MCF 10A (cell line): Measurements from ENCODE around the gene RBBP7. TPM values are rescaled to one million over a fixed set of nuclear protein-coding genes. Genes with fewer than 3 reads are reported as not detected.

Source experiments
- Bru-seq: library from RNA; stranded (reverse); fragments of 400-500 nt; gene quantifications from one replicate; lab custom pipeline; 2021; lab: Mats Ljungman, UMichigan
- BruChase-seq, 2 experiments: library from RNA; stranded (reverse); fragments of 400-500 nt; gene quantifications; one replicate each; lab custom pipeline; 2021; lab: Mats Ljungman, UMichigan
- BruUV-seq: library from RNA; stranded (reverse); fragments of 400-500 nt; replicated peaks from 2 replicates; lab custom pipeline; 2021; lab: Mats Ljungman, UMichigan
- CTCF ChIA-PET: fragments of 300-600 bp; sonication (Branson Sonifier 250); formaldehyde crosslinking; extraction: SDS; loops from one replicate; lab custom pipeline; 2021; ENCODE audit warnings: antibody characterized with exemption, inconsistent platforms; lab: Yijun Ruan, JAX
- POLR2A ChIA-PET: fragments of 300-600, 350-650 bp; sonication (Branson Sonifier 250); formaldehyde crosslinking; extraction: SDS; loops from one replicate; lab custom pipeline; 2020; ENCODE audit warnings: antibody characterized with exemption, inconsistent platforms; lab: Yijun Ruan, JAX
- DNase-seq: peaks from one replicate; pipeline ENCODE4 v3.0.0-alpha.2; 2018; ENCODE audit not compliant: unreplicated experiment
- H3K27ac Mint-ChIP-seq: one replicate; pipeline ENCODE4 v1.8.0; 2022; ENCODE audit warnings: mild to moderate bottlenecking, low read depth, mixed read lengths; ENCODE audit not compliant: unreplicated experiment
- H3K27me3 Mint-ChIP-seq: one replicate; pipeline ENCODE4 v1.8.0; 2022; ENCODE audit warnings: mixed read lengths; ENCODE audit not compliant: insufficient read depth, unreplicated experiment
- H3K36me3 Mint-ChIP-seq: one replicate; pipeline ENCODE4 v1.8.0; 2022; ENCODE audit warnings: mild to moderate bottlenecking, moderate library complexity, mixed read lengths; ENCODE audit not compliant: insufficient read depth, unreplicated experiment
- H3K4me1 Mint-ChIP-seq: one replicate; pipeline ENCODE4 v1.8.0; 2022; ENCODE audit warnings: mixed read lengths; ENCODE audit not compliant: insufficient read depth, unreplicated experiment
- H3K4me3 Mint-ChIP-seq: one replicate; pipeline ENCODE4 v1.8.0; 2022; ENCODE audit warnings: mild to moderate bottlenecking, moderate library complexity, mixed read lengths; ENCODE audit not compliant: unreplicated experiment
- H3K9me3 Mint-ChIP-seq: one replicate; pipeline ENCODE4 v1.8.0; 2022; ENCODE audit warnings: mixed read lengths; ENCODE audit not compliant: unreplicated experiment
- intact Hi-C: fragments of 100-400 bp; cut with micrococcal nuclease; formaldehyde crosslinking; loops from 2 replicates; pipeline ENCODE4 v1.14.1; 2022
- long read RNA-seq: library from polyadenylated mRNA; stranded (forward); transcript quantifications from one replicate; pipeline ENCODE4 v2.0.0, GENCODE V29; 2022
- total RNA-seq: library from RNA; stranded (reverse); gene quantifications from 2 replicates; pipeline ENCODE4 v1.2.3, GENCODE V29; 2022
- TF ChIP-seq, protein P1 (sequence below): fragments of 200-600 bp; IDR thresholded peaks from one replicate; pipeline ENCODE4 v1.8.0; 2022; ENCODE audit warnings: antibody characterized with exemption, mild to moderate bottlenecking; ENCODE audit not compliant: unreplicated experiment

The RBBP7 gene
- total RNA-seq (81.9 and 95.2 TPM in 2 replicates), Bru-seq, nascent RNA (percentile 77 among the genes with signal in this experiment), BruChase-seq, experiment 1, labeled RNA remaining after a 6-hour chase (percentile 83 among the genes with signal in this experiment), BruChase-seq, experiment 2, labeled RNA remaining after a 2-hour chase (percentile 78 among the genes with signal in this experiment)
- long read RNA-seq, transcript RBBP7-203 (12 exons, 2,333 nt): major isoform, 277 of 347 reads
- long read RNA-seq, transcript RBBP7-202 (12 exons, 2,036 nt): minor isoform, 25 of 347 reads
- long read RNA-seq, partial matches to known transcripts: 3 of 347 reads
- long read RNA-seq, other reads (novel, unspliced or antisense): 38 of 347 reads

DNA sequence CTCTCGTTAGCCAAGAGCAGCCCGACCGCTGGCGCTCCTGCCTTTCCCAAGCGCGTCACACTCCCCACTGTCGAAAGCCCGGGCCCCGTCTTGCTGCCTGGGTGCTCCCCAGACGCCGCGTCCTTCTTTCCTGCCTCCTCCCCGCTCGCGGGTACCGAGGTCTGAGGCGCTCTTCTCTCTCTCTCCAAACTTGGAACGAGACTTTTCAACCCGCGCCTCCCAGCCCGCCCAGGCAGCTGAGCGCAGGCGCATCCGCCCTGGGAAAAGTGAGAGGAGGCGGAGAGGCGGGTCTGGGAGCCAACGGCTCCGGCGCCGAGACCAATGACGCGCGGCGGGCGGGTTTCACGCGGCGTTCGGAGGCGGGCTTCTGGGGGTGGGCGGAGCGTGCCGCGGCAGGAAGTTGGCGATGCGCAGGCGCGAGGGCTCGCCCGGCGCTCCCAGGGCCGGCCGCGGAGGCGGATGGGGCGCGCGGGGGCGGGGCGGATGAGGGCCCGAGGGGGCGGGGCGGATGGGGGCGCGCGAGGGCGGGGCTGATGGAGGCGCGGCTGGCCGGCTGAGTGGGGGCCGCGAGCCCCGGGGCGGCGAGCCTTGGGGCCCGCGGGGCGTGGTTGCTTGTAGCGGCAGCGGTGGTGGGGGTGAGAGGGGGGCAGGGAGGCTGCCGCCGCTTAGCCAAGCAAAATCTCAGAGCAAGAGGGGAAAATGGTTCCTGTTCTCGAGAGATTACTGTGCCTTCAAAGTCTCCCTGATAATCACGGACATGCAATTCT, at the start of gene RBBP7:
TSS of gene RBBP7 (minus strand) at position 268 of the 767 bp plus-strand sequence. CDS start 309 bp downstream, outside the sequence.
- CTCF ChIA-PET: interaction anchor here (0.8 to 5.4 kb wide), 4 partner anchors 13 to 152 kb away, joined by 3 to 42 read pairs (median 4); partner anchors contain the start of gene REPS2
- H3K4me3 Mint-ChIP-seq: peak within 1 kb of the TSS; percentile 98
- intact Hi-C loops: loop anchor here (1.0 kb wide), 1 partner anchor 30 kb away; no protein-coding TSS in a partner anchor
- POLR2A ChIA-PET: interaction anchor here (0.6 to 6.3 kb wide), 15 partner anchors 8 to 1111 kb away, joined by 3 to 30 read pairs (median 4); partner anchors contain the start of gene SYAP1
- peaks cover 15% of the 10 kb centered on the region for H3K4me1 Mint-ChIP-seq
- BruUV-seq: no TSS peak
- H3K36me3 Mint-ChIP-seq: peaks cover 6% of the 10 kb centered on the region
- H3K27me3 Mint-ChIP-seq: peaks cover 30% of the 10 kb centered on the region
- peak within 1 kb of the TSS; percentile 90 for H3K27ac Mint-ChIP-seq
- TF ChIP-seq, protein P1, sequence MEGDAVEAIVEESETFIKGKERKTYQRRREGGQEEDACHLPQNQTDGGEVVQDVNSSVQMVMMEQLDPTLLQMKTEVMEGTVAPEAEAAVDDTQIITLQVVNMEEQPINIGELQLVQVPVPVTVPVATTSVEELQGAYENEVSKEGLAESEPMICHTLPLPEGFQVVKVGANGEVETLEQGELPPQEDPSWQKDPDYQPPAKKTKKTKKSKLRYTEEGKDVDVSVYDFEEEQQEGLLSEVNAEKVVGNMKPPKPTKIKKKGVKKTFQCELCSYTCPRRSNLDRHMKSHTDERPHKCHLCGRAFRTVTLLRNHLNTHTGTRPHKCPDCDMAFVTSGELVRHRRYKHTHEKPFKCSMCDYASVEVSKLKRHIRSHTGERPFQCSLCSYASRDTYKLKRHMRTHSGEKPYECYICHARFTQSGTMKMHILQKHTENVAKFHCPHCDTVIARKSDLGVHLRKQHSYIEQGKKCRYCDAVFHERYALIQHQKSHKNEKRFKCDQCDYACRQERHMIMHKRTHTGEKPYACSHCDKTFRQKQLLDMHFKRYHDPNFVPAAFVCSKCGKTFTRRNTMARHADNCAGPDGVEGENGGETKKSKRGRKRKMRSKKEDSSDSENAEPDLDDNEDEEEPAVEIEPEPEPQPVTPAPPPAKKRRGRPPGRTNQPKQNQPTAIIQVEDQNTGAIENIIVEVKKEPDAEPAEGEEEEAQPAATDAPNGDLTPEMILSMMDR: no peak
- peak; percentile 94 for DNase-seq
- H3K9me3 Mint-ChIP-seq: no peaks in the 10 kb centered on the region

DNA sequence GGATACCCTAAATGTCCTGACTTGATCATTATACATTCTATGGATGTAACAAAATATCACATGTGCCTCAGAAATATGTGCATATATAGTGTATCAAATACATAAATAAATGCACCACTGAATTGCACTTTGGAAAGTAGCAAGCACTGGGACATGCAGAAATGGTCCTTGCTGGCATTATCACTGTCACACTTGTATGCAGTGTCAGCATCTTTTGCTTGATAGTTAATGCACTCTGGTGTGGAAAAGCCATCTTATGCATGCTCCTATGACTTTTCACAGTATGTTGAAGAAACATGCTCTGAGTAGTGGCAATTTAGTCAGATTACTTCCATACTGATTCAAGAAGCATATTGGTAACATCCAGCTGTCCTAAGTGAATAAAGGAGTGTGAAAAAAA, 48.8 kb upstream of the RBBP7 start:
- Mint-ChIP-seq H3K9me3 (no peaks in the 10 kb centered on the region), H3K27me3 (peaks cover 74% of the 10 kb centered on the region), H3K27ac (no peak overlapping the region), H3K36me3 (no peaks in the 10 kb centered on the region), H3K4me3 (no peak overlapping the region), H3K4me1 (peaks cover 5% of the 10 kb centered on the region)
- POLR2A ChIA-PET: interaction anchor here (0.6 kb wide), 2 partner anchors 13 to 699 kb away, joined by 3 read pairs; no protein-coding TSS in a partner anchor
- no TSS peak for BruUV-seq
- DNase-seq: no peak
- TF ChIP-seq, protein P1: no peak
- CTCF ChIA-PET: no interaction called here
- intact Hi-C loops: no loop called here

DNA sequence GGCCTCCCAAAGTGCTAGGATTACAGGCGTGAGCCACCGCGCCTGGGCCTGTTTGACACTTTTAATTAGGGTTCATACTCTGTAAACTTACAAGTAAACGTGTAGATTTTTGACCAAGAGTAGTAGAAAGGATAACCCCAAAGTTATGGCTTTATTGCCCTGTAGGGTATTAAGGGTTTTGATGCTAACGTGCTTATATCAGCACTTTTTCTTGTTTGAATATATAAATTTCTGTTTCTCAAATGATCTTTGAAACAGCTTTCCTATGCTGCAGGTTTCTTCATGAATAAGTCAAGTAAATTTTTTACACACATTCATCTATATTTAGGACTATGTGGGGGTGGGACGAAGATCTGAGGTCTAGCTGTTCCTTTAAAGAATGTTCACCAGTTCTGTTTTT, 47.0 kb upstream of the RBBP7 start:
- TF ChIP-seq, protein P1: no peak
- CTCF ChIA-PET: interaction anchor here (1.0 kb wide), 1 partner anchor 13 kb away, joined by 3 read pairs; no protein-coding TSS in a partner anchor

DNA sequence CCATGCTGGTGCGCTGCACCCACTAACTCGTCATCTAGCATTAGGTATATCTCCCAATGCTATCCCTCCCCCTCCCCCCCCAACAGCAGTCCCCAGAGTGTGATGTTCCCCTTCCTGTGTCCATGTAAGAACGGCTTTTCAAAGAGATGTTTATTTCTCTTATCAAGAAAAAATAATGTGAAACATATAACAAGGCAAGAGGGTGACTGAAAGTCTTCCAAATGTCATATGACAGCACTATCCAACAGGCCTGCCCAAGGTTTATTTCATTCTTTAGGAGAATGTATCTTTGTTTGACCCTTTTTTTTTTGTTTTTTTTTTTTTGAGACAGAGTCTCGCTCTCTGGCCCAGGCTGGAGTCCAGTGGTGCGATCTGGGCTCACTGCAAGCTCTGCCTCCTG, 46.4 kb upstream of the RBBP7 start:
- no peaks in the 10 kb centered on the region for H3K9me3 Mint-ChIP-seq
- no TSS peak for BruUV-seq
- DNase-seq: no peak
- ChIA-PET POLR2A (no interaction called here), CTCF (interaction anchor here (0.6 kb wide), 1 partner anchor 34 kb away, joined by 3 read pairs; no protein-coding TSS in a partner anchor)
- H3K27ac Mint-ChIP-seq: no peak overlapping the region
- TF ChIP-seq, protein P1: no peak
- no peak overlapping the region for H3K4me3 Mint-ChIP-seq
- H3K4me1 Mint-ChIP-seq: peaks cover 5% of the 10 kb centered on the region
- peaks cover 61% of the 10 kb centered on the region for H3K27me3 Mint-ChIP-seq
- intact Hi-C loops: no loop called here
- no peaks in the 10 kb centered on the region for H3K36me3 Mint-ChIP-seq

More for the DNA sequence above, 47.0 kb upstream of the RBBP7 start:
- no peaks in the 10 kb centered on the region for H3K9me3 Mint-ChIP-seq
- no peak for DNase-seq
- H3K4me3 Mint-ChIP-seq: no peak overlapping the region
- no peaks in the 10 kb centered on the region for H3K36me3 Mint-ChIP-seq
- POLR2A ChIA-PET: interaction anchor here (0.5 kb wide), 1 partner anchor 1235 kb away, joined by 3 read pairs; no protein-coding TSS in a partner anchor
- H3K27me3 Mint-ChIP-seq: peaks cover 67% of the 10 kb centered on the region
- intact Hi-C loops: no loop called here
- no TSS peak for BruUV-seq
- H3K27ac Mint-ChIP-seq: no peak overlapping the region
- peaks cover 5% of the 10 kb centered on the region for H3K4me1 Mint-ChIP-seq
